Neural cell (in vitro differentiated cells): Measurements from ENCODE around the gene ABCF2. TPM values are rescaled to one million over a fixed set of nuclear protein-coding genes. Genes with fewer than 3 reads are reported as not detected.

ENCODE experiments used
- H2AFZ ChIP-seq: fragments of 200-600, 300-800 bp; sonication (generic), shearing (Covaris generic); 2 replicates; pipeline ENCODE4 v1.6.0; 2014; ENCODE audit warnings: low read depth, mild to moderate bottlenecking, antibody characterized with exemption, low read length, moderate library complexity
- H3F3A ChIP-seq: fragments of 200-600 bp; shearing (Covaris generic); 2 replicates; pipeline ENCODE4 v1.6.1; 2016; ENCODE audit warnings: mild to moderate bottlenecking, moderate library complexity, mixed read lengths, antibody characterized with exemption, low read length; ENCODE audit not compliant: insufficient read depth, poor library complexity, severe bottlenecking
- H3K27ac ChIP-seq: fragments of 200-600, 300-800 bp; sonication (generic), shearing (Covaris generic); 2 replicates; pipeline ENCODE4 v1.5.1; 2014; ENCODE audit warnings: mild to moderate bottlenecking, low read length, moderate library complexity
- H3K27me3 ChIP-seq: fragments of 300-800, 200-600 bp; sonication (generic), shearing (Covaris generic); 2 replicates; pipeline ENCODE4 v1.6.0; 2014; ENCODE audit warnings: mild to moderate bottlenecking, low read depth, low read length, moderate library complexity; ENCODE audit not compliant: insufficient read depth
- H3K36me3 ChIP-seq: fragments of 300-800, 200-600 bp; sonication (generic), shearing (Covaris generic); 2 replicates; pipeline ENCODE4 v1.5.1; 2014; ENCODE audit warnings: mild to moderate bottlenecking, antibody characterized with exemption, low read length, moderate library complexity; ENCODE audit not compliant: insufficient read depth
- H3K4me2 ChIP-seq: fragments of 300-800, 200-600 bp; sonication (generic), shearing (Covaris generic); 2 replicates; pipeline ENCODE4 v1.6.0; 2014; ENCODE audit warnings: mild to moderate bottlenecking, low read length
- H3K4me3 ChIP-seq: fragments of 300-800, 200-600 bp; sonication (generic), shearing (Covaris generic); 2 replicates; pipeline ENCODE4 v1.5.1; 2014; ENCODE audit warnings: mild to moderate bottlenecking, low read length, moderate library complexity
- H3K79me2 ChIP-seq: fragments of 200-600 bp; shearing (Covaris generic); replicated peaks from 2 replicates; pipeline ENCODE4 v1.6.0; 2014; ENCODE audit warnings: mild to moderate bottlenecking, low read length, moderate library complexity; ENCODE audit not compliant: insufficient read depth
- H3K9ac ChIP-seq: fragments of 300-800, 200-600 bp; sonication (generic), shearing (Covaris generic); 2 replicates; pipeline ENCODE4 v1.6.1; 2016; ENCODE audit warnings: mild to moderate bottlenecking, low read length, mixed read lengths
- H3K9me2 ChIP-seq: fragments of 200-600 bp; shearing (Covaris generic); 2 replicates; pipeline ENCODE4 v1.6.1; 2016; ENCODE audit warnings: mild to moderate bottlenecking, low read length, mixed read lengths; ENCODE audit not compliant: insufficient read depth
- H3K9me3 ChIP-seq: fragments of 200-600, 300-800 bp; sonication (generic), shearing (Covaris generic); 2 replicates; pipeline ENCODE4 v1.6.1; 2016; ENCODE audit warnings: mild to moderate bottlenecking, mixed run types, low read length, moderate library complexity, mixed read lengths
- H4K20me1 ChIP-seq: fragments of 200-600 bp; shearing (Covaris generic); 2 replicates; pipeline ENCODE4 v1.6.1; 2016; ENCODE audit warnings: mild to moderate bottlenecking, mixed run types; ENCODE audit not compliant: insufficient read depth
- CTCF ChIP-seq: fragments of 450-650 bp; IDR thresholded peaks from 2 replicates; pipeline ENCODE4 v1.5.1; 2014; ENCODE audit warnings: antibody characterized with exemption, mild to moderate bottlenecking, moderate library complexity; ENCODE audit not compliant: poor library complexity, severe bottlenecking
- MXI1 ChIP-seq: fragments of 450-650 bp; conservative IDR thresholded peaks from 2 replicates; pipeline ENCODE4 v1.6.1; 2014; ENCODE audit warnings: antibody characterized with exemption, mild to moderate bottlenecking; ENCODE audit not compliant: poor library complexity, severe bottlenecking
- POLR2AphosphoS5 ChIP-seq: IDR thresholded peaks from 2 replicates; pipeline ENCODE4 v1.6.1; 2012
- RAD21 ChIP-seq: fragments of 450-650 bp; conservative IDR thresholded peaks from 2 replicates; pipeline ENCODE4 v1.6.1; 2014; ENCODE audit warnings: antibody characterized with exemption, mild to moderate bottlenecking, moderate library complexity
- REST ChIP-seq: IDR thresholded peaks from 2 replicates; pipeline ENCODE4 v1.6.1; 2012; ENCODE audit warnings: borderline replicate concordance
- TAF1 ChIP-seq: IDR thresholded peaks from 2 replicates; pipeline ENCODE4 v1.6.1; 2012; ENCODE audit warnings: low read depth
- polyA plus RNA-seq: library from polyadenylated mRNA; depleted of rRNA; stranded (reverse); fragments of >200 nt; gene quantifications from 2 replicates; pipeline ENCODE4 v1.2.3, GENCODE V29; 2014

ABCF2 gene
- polyA plus RNA-seq, 1 donor from 2014 or later, result 32.7 TPM

- Histone ChIP-seq H3K9me3 (no peaks in the 10 kb centered on the region), H2AFZ (no peak overlapping the region), H3K9ac (no peak overlapping the region), H3F3A (no peaks in the 10 kb centered on the region), H3K4me2 (no peak overlapping the region), H3K36me3 (no peaks in the 10 kb centered on the region), H3K9me2 (no peaks in the 10 kb centered on the region), H3K27ac (no peak overlapping the region), H3K4me3 (no peak overlapping the region), H4K20me1 (no peaks in the 10 kb centered on the region), H3K27me3 (peaks cover 69% of the 10 kb centered on the region), H3K79me2 (no peaks in the 10 kb centered on the region)
- TF ChIP-seq TAF1 (no peak), CTCF (no peak), MXI1 (no peak), POLR2AphosphoS5 (no peak)
Observed at GRCh38 chr7:151168787-151169162, 58.2 kb downstream of the ABCF2 start.

GRCh38 chr7:151168003-151168786, 58.8 kb downstream of the ABCF2 start:
- Histone ChIP-seq H3K9ac (no peak overlapping the region), H3K9me3 (no peaks in the 10 kb centered on the region), H3F3A (no peaks in the 10 kb centered on the region), H3K4me2 (no peak overlapping the region), H2AFZ (no peak overlapping the region), H3K27ac (no peak overlapping the region), H4K20me1 (no peaks in the 10 kb centered on the region), H3K9me2 (no peaks in the 10 kb centered on the region), H3K4me3 (peak overlapping the region; percentile 70), H3K79me2 (no peaks in the 10 kb centered on the region), H3K36me3 (no peaks in the 10 kb centered on the region), H3K27me3 (peaks cover 72% of the 10 kb centered on the region)
- TF ChIP-seq CTCF (peak; percentile 52), RAD21 (no peak), MXI1 (no peak), REST (no peak), TAF1 (no peak)
